Left colon (tissue), 2 donors: ENCODE measurements around the gene DEFB131B. TPM values are rescaled to one million over a fixed set of nuclear protein-coding genes. Genes with fewer than 3 reads are reported as not detected.
"Not testable (repeated sequence)": the region's sequence is repeated elsewhere in the genome, so short reads cannot be mapped to it uniquely, and the experiment has no call there.

Source experiments
- ATAC-seq: fragments of 200-7000 bp; cut with Tn5 transposase; one replicate; pipeline ENCODE4 v1.9.1; 2020; ENCODE audit warnings: mild to moderate bottlenecking, moderate library complexity
- DNase-seq, 2 donors: peaks; one replicate each; pipeline ENCODE4 v3.0.0-alpha.2; 2020
- intact Hi-C, 2 donors: fragments of 100-400 bp; cut with DNase I in 1 of 2; cut with micrococcal nuclease in 1 of 2; formaldehyde crosslinking; loops; one replicate each; pipeline versions ENCODE4 v1.11.2 to v1.14.0; 2022; cut with DNase I, micrococcal nuclease
- total RNA-seq, 2 donors: library from RNA; stranded (reverse); fragmentation: NEBNext Ultra II Directional; extraction: Animal tissue kit (Norgen Biotek cat#: 25700); gene quantifications; one replicate each; pipeline ENCODE4 v1.2.1, GENCODE V29; 2021
- donor health status: DM: no; HTN: no; CAD: no.
- donor health status: DM: yes; HTN: yes; CAD: no.

The DEFB131B gene
- total RNA-seq, 2 donors from 2014 or later, result not detected

- ATAC-seq, intact Hi-C loops, DNase-seq: not testable (repeated sequence)
These were observed 22.9 kb downstream of the DEFB131B start for GRCh38 chr11:71901137-71901536.

DNA sequence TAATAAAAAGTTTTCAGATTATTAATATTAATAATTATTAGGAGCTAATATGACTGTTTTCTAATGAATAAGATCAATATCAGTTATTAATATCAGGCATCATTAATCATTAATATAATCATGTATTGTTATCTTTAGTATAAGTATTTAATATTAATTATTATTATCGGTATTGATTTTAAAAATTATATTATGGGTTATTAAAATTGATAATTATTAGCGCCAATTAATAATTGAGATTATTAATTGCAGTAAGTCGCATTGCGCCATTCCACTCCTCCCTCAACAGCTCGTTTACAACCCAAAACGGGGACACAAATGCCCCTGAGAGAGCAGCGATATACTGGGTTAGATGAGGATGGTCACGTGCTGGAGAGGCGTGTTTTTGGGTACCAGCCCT, 30.0 kb downstream of the DEFB131B start:
- ATAC-seq, result no peak

DNA sequence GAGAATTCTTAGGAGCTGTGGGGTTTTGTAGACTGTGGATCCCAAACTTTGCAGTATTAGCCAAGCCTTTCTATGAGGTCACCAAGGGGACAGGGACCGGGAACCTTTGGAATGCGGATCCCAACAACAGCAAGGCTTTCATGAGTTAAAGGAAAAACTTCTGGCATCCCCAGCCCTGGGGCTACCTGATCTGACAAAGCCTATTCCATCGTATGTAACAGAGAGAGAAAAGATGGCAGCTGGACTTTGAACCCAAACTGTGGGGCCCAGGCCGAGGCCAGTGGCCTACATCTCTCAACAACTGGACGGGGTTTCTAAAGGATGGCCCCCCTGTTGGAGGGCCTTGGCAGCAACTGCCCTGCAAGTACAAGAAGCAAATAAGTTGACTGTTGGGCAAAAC, 32.5 kb downstream of the DEFB131B start:
- ATAC-seq, DNase-seq, intact Hi-C loops: not testable (repeated sequence)

More for the DNA sequence above, 30.0 kb downstream of the DEFB131B start:
- intact Hi-C loops, result no loop called here
- no peak for DNase-seq

GRCh38 chr11:71911321-71911985, 33.2 kb downstream of the DEFB131B start:
- DNase-seq, ATAC-seq, intact Hi-C loops: not testable (repeated sequence)

GRCh38 chr11:71911986-71912340, 33.7 kb downstream of the DEFB131B start:
- ATAC-seq, DNase-seq, intact Hi-C loops: not testable (repeated sequence)

DNA sequence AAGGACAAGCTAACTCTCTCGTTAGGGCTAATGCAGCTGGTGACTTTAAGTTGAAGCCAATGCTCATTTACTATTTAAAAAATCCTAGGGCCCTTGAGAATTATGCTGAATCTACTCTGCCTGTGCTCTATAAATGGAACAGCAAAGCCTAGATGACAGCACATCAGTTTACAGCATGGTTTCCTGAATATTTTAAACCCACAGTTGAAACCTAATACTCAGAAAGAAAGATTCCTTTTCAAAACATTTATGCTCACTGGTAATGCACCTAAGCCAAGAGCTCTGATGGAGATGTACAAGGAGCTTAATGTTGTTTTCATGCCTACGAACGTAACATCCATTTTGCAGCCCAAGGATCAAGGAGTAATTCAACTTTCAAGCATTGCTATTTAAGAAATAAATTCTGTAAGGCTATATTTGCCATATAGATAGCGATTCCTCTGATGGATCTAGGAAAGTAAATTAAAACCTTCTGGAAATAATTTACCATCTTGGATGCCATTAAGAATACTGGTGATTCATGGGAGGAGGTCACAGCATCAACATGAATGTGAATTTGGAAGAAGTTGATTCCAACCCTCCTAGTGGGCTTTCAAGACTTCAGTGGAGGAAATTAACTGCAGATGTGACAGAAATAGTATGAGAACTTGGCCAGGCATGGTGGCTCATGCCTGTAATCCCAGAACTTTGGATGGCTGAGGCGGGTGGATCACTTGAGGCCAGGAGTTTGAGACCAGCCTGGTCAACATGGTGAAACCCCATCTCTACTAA, 35.7 kb downstream of the DEFB131B start:
- intact Hi-C loops, result no loop called here
- ATAC-seq, result no peak
- DNase-seq, result no peak

- DNase-seq (no peak), ATAC-seq (no peak)
- intact Hi-C loops, result no loop called here
These were observed 36.5 kb downstream of the DEFB131B start for GRCh38 chr11:71914617-71915189.

DNA sequence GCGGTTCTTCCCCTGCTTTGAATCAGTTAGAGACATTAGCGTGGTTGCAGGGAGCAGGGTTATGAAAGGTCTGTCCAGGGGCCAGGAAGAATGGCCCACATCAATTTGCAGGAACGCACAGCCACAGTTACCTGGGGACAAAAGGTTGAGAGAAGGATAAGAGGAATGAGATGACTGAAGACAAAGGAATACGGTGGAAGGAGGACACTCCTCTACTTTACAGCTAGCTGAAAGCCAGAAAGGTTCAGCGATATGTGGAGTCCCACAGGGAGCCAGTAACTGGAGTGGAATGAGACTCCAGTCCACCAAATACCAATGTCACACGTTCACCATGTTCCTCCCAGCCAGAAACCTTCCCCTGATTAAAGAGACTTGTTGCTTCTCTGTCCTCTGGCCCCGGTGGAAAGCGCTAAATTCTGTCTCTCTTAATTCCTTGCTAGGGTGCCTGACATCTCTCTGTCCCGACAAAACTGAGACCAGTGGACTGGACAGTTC, 39.4 kb downstream of the DEFB131B start:
- ATAC-seq (no peak), DNase-seq (no peak)
- intact Hi-C loops, result no loop called here

DNA sequence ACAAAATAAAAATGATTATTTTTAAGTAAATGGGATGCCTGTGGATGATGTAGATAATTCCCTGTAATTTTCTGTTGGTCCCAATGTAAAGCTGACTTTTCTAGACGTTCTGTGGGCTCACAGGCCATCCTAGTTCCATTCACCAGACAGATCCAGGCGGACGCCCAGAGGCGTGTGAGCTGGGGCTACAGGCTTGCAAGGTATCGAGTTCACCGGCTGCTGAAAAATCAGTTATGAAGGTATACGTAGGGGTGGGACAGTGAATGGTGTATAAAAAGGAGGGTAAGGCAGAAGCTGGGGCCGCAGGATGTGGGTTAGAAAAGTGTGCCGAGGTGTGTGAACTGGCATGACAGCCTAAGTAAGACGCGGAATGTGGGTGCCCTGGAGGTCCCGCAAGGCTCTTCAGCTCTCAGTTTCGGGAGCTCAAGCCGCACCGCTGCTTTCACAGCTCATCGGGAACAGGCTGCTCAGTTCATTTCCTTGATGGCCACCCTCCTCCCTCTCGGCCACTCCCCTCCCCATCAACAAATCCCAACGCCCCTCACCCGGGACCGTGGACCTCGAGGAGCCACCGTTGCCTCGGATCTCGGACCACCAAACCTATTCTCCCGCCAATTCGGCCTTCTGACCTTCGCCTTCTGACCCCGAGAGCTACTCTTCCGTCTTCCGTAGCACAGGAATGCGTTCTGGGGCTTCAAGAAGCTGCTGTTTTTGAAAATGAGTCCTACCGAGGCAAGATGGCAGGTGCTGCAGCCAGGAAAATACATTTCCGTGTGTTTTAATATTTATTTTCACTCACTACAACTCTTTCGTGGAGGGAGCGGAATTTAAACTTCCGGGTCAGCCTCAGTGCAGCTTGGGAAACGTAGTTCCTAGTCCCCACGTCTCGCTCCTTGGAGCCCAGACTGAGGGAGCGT, 49.8 kb downstream of the DEFB131B start, which contains the start of gene XNDC1N:
TSS of gene XNDC1N (minus strand) at position 775 of the 917 bp plus-strand sequence. CDS start 5,241 bp downstream, outside the sequence.
- intact Hi-C loops, result no loop called here
- ATAC-seq (peak; percentile 92), DNase-seq (peak; percentile 65 to 73)

DNA sequence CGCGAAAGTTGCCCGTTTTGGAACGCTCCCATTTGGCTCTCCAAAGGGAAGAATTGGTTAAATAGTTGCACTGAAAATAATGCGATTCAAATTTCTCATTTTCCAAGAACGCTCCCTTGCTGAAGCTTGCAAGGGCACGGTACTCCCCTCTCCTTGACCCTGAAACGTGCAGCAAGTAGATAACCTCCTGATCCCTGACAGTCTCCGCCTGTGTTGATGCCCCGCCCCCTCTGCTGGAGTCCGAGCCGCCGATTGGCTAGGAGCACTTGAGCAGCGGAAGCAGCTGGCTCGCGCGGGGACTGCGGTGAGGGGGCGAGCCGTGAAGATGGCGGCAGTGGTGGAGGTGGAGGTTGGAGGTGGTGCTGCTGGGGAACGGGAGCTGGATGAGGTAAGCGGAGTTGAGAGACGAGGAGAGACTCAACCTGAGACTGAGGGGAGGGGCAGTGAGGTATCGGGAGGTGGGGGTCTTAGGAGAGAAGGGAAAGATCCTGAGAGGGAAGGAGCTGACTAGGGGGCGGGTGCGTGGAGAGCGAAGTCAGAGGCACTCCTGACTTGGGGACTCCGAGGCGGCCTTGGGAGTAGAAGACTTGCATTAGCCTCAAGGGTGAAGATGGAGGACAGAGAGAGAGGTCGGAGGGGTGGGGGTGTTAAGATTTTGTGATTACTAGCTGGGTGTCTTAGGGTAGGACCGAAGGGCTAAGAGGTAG, 50.6 kb downstream of the DEFB131B start, which contains the start of gene RNF121:
TSS of gene RNF121 (plus strand) at position 310 of the 707 bp plus-strand sequence. CDS start at position 326, 16 bp downstream.
- peak; percentile 97 for ATAC-seq
- intact Hi-C loops, result no loop called here
- DNase-seq, result peak; percentile 98 to 99

DNA sequence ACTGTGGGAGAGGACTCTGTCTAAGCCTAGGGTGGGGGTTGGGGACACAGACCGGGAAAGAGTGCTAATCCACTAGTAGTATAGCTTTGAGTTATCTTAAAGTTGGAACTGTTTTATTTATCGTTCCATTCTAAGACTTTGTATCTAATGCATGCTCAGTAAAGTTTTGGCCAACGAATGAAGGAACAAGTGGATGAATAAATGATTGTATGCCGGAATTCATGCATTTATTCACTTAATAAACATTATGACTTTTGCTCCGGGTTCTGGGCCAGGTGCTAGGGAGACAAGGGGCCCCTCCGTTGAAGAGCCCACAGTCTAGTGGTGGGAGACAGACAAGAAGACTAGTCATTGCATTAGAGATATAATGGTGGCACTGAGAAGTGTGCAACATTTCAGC, 51.2 kb downstream of the DEFB131B start:
- ATAC-seq (no peak), DNase-seq (peak in 1 of 2 donors; percentile 12)
- intact Hi-C loops, result no loop called here

- DNase-seq (no peak), ATAC-seq (no peak)
- intact Hi-C loops, result no loop called here
These were observed 52.4 kb downstream of the DEFB131B start for GRCh38 chr11:71930556-71931244.

DNA sequence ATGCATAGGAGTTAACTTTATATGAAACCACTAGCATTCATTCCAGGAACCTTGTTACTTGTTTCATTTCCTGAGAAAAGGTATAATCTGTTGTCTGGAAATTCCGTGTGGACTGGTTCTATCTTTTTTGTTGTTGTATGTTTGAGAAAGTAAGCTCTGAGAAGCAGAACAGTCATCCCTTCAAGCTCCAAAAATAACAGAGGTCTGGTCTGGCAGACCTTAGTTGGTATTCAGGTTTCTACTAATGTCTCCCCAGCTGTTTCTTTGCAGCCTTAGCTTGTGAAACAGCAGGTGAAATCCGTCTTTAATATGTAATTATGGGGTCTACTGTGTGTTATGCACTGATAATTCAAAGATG, 53.0 kb downstream of the DEFB131B start:
- DNase-seq, result no peak
- intact Hi-C loops, result no loop called here
- no peak for ATAC-seq

DNA sequence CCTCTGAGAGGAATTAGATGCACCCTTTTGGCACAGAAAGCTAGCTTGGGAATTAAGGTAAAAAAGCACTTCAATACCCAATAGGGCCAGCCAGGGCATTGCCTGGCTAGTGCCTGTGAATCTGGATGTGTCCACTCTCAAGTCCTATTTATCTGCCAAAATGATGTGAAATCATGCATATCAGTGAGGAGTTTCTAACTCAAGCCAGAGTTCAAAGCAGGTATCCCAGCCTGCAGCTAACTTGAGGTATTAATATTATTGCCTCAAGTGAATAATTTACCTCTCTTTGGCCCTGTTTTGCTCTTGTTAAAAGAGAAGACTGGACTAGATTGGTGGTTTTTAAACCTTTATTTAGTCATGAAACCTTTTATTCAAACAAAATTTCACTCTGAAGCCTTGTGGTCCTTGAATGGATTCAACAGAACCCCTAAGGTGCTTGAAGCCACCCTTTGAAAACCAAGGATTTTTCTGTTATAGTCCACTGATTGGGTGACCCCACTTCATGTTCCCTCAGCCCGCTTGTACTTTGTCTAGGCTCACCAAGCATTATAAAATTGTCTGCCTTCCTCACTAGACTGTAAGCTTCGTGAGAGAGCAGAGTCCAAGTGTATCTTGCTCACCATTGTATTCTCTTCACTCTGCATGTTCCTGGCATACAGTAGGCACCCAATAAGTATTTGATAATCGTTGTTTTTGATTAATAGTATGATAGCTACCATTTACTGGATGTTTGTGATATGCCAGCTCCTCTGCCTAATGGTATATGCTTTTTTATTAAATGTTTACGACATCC, 55.1 kb downstream of the DEFB131B start:
- no peak for DNase-seq
- ATAC-seq, result no peak
- intact Hi-C loops, result no loop called here
